ENCODE measurements around the gene DTWD2.
"Not testable (repeated sequence)": the region's sequence is repeated elsewhere in the genome, so short reads cannot be mapped to it uniquely, and the experiment has no call there.

The DTWD2 gene

DNA sequence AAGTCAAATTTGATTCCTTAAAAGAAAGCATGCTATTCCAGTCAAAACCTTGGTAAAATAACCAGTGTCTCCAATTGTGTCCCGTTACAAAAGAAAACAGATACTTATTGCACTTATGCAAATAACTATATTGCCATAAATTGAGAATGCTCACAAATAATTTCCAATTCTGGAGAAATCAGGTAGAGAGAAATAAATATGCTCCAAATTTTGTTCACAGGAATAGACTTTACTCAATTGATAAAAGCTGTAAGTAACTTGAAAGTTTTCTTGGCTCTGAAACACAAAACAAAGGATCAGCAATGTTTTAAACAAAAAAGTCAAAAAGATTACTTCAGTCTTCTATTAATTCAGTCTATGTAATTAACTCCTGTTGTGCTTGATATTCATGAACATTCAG is 7.8 kb upstream of the DTWD2 start:
- DNase-seq: no peak

- no peak for DNase-seq
Observed at GRCh38 chr5:118994595-118994994, 6.2 kb upstream of the DTWD2 start.

- not testable (repeated sequence) for DNase-seq
Observed at GRCh38 chr5:118993118-118993517, 4.8 kb upstream of the DTWD2 start.

- DNase-seq: not testable (repeated sequence)
Observed at GRCh38 chr5:118992055-118992454, 3.7 kb upstream of the DTWD2 start.

DNA sequence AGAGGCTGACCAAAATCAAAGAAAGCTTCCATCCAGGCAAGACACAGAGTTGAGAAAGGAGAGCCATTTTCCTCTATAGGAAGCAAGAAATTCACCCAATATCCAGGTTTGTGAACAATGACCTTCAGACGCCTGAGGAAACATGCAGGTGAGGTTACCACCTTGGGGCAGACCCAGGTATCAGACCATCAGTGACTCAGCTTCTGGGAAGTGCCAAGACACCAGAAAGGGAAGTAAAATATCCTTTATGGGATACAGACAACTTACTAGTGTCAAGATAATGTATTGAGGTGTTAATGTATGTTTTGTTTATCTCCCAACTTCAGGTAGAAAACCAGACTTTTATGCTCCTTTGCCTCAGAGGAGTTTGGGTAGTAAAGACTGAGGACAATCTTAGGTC is 2.2 kb upstream of the DTWD2 start:
- DNase-seq: no peak

DNA sequence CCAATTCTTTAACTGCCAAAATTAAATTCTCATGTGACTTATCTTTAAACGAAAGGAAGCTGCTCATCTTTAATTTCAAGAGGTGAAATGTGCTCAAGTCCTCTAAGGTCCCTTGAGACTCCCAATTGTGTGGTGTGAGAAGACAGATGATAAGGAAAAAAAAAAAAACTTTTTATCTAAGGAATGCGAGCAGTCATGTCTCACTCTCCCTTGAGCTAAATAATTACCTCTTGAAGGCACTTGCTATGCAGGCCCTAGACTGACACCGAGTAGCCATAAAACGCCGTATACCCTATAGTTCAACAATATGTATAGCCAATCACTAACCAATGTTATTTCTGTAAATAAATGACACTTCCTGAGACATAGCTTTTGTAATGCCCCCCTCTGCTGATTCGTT is 1.5 kb upstream of the DTWD2 start:
- DNase-seq: no peak

DNA sequence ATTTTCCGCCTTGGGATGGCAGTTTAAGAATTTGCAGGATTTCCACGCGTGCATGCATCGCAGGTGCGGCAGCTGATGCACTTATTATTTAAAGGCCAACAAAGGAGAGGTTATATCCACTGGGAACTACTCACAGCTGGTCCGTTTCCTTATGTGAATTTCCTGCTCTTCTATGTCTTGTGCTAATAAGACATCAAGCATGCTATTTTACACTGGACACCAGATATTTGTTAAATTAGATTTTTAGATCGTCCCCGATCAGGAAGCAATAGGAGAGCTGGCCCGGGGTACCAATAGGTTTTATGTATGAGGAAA is 476 bp upstream of the DTWD2 start:
- DNase-seq: no peak

GRCh38 chr5:118984602-118985001 is 3.7 kb downstream of the DTWD2 start:
- peak; percentile 90 for DNase-seq

GRCh38 chr5:118981783-118982182 is 6.6 kb downstream of the DTWD2 start:
- DNase-seq: no peak

DNA sequence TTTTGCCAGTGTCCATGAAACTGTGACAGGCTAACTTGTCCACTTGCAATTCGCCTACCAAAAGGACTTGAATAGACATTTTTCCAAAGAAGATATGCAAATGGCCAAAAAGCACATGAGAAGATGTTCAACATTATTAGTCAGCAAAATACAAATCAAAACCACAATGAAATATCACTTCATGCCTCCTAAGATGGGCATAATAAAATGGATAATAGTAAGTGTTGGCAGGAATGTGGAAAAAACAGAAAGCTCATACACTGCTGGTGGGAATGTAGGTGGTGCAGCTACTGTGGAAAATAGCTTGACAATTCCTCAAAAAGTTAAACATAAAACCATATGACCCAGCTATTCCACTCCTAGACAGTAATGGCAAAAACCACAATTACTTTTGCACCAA is 7.9 kb downstream of the DTWD2 start:
- no peak for DNase-seq

- no peak for DNase-seq
Observed at GRCh38 chr5:118980017-118980416, 8.3 kb downstream of the DTWD2 start.

- DNase-seq: not testable (repeated sequence)
Observed at GRCh38 chr5:118973779-118974445, 14.4 kb downstream of the DTWD2 start.

GRCh38 chr5:118968925-118969375 is 19.4 kb downstream of the DTWD2 start:
- peak; percentile 25 for DNase-seq

DNA sequence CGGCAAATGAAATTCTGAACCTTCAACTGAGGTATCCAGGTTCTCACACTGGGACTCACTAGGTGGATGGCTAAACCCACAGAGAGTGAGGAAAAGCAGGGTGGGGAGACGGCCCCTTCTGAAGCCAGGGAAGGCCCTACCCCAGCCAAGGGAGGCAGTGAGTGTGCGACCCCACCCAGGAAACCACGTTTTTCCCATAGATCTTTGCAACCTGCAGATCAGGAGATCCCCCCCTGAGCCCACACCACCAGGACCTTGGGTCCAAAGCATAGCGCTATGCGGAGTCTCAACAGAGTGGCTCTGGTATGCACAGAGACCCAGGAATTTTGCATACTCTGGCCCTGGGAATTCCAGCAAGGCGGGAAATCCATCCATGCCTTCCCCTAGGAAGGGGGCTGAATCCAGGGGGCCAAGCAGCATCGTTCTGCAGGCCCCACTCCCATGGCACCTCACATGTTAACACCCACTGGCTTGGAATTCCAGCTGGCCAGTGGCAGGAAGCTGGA is 19.9 kb downstream of the DTWD2 start:
- DNase-seq: no peak

GRCh38 chr5:118967059-118967508 is 21.3 kb downstream of the DTWD2 start:
- DNase-seq: no peak

DNA sequence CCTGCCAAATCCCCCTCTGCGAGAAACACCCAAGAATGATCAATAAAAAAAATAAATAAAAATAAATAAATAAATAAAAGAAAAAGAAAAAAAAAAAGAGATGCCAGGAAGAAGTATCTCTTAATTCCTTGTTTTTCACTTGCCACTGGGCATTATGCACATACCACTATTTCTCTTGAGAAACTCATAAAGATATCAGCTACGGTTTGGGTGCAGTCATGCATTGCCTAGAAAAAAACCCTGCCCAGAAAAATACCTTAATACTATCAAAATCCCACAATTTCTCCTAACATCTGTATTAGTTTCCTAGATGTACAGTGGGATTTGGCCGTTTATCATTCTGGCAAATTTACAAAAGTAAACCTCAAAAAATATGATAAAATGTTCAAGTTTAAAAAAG is 22.5 kb downstream of the DTWD2 start:
- no peak for DNase-seq

DNA sequence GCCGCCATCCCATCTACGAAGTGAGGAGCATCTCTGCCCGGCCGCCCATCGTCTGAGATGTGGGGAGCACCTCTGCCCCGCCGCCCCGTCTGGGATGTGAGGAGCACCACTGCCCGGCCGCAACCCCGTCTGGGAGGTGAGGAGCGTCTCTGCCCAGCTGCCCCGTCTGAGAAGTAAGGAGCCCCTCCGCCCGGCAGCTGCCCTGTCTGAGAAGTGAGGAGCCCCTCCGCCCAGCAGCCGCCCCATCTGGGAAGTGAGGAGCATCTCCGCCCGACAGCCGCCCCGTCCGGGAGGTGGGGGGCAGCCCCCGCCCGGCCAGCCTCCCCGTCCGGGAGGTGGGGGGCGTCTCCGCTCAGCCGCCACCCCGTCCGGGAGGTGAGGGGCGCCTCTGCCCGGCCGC is 23.4 kb downstream of the DTWD2 start:
- DNase-seq: not testable (repeated sequence)

- DNase-seq: not testable (repeated sequence)
Observed at GRCh38 chr5:118964388-118964787, 24.0 kb downstream of the DTWD2 start.

DNA sequence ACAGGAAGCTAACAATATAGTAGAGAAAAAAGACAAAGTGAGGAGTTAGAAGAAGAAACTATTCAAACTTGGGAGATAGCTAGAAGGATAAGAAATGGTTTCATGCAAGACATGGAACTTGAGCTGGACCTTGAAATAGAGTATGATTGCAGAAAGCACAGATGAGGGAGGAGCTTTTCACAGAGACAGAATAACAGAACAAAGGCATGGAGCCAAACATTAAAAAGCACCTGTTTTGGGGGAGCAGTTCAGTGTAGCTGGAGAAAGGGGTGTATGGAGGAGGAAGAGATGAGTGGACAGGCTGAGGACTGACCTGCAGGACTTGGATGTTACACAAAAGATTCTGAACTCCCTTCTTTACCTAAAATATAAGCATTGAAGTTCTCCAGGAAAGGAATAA is 25.2 kb downstream of the DTWD2 start:
- no peak for DNase-seq

- DNase-seq: no peak
Observed at GRCh38 chr5:118960557-118960956, 27.8 kb downstream of the DTWD2 start.

GRCh38 chr5:118956727-118957126 is 31.6 kb downstream of the DTWD2 start:
- DNase-seq: peak; percentile 23

GRCh38 chr5:118953652-118954005 is 34.7 kb downstream of the DTWD2 start:
- DNase-seq: no peak

DNA sequence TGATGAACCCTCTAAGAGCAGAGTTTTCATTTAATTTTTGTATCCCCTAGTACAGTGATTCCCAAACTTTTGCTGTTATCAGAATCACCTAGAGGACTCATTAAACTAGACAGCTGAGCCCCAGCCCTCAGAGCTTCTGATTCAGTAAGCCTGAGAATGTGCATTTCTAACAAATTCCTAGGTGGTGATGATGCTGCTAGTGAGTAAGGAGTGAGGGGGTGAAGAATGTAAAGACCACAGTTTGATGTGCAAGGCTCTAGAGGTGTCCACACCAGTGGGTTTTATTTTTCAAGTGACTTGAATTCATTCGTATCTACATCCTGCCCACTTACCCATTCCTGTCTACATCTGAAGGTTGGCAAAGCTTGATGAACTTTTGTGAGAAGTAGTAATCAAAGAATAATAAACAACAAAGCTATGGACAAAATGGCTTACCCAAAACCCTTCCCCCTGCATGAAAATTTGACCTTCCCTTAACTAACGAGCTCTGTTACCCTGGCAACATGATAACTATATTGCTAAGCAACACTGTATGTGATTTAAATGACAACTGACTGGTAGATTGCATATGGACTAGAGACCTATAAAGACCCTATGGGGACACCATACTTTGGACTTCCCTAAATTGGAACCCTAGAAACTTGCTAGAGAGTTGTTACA is 35.2 kb downstream of the DTWD2 start:
- DNase-seq: peak; percentile 5

DNA sequence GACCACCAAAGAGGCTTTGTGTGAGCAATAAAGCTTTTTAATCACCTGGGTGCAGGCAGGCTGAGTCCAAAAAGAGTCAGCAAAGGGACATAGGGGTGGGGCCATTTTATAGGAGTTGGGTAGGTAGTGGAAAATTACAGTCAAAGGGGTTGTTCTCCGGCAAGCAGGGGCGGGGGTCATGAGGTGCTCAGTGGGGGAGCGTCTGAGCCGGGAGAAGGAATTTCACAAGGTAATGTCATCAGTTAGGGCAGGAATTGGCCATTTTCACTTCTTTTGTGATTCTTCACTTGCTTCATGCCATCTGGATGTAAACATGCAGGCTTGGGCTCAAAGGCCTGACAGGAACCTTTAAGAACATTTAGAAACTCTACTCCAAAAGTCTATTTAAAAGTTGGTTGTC is 36.0 kb downstream of the DTWD2 start:
- DNase-seq: not testable (repeated sequence)
